ENCODE measurements around the gene TMUB2.

The TMUB2 gene

DNA sequence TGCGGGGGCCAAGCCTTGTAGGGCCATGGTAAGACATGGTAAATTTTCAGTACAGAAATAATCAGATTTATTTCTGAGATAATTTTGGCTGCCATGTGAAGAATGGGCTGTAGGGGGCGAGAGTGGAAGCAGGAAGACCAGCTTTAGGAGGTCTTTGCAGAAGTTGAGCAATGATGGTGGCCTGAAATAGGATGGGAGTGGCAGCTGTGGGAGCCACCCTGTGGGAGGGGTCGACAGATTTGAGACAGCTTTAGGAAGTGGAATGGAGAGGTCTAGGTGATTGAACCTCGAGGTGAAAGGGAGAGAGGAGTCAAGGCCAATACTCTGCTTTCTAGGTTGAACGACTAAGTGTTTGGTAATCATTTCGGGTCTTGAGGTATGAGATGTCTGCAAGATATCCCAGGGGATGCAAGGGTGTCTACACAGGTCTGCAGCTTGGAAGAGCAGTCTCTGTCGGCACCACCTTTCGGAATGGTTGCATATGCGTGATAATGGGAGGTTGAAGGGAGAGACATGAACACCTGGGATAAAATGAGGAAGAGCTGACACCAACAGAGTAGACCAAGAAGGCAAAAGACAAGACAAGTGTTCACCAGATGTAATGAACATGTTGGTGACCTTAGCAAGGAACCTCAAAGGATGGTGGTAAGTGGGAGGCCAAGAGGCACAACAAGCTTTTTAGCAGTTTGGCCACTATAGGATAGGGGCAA lies 17.1 kb downstream of the TMUB2 start:
- DNase-seq, result no peak

DNA sequence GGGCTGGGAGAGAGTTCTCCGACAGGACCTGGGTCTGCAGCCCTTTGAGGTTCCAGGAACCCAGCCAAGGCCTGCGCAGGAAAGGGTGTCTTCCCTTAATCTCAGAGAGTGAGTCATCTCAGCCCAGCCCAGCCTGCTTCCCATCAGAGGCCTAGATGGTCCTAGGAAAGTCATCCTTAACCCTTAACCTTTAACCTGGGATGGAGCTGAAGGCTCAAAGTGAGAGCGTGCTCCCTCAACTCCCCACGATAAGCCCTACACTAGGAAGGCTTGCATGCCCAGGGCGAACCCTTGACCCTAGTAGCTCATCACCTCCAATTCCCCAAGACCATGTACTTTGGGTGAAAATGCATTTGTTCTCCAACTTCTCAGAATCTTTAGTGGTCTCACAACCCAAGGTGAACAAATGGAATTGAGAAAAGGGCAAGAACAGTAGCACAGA lies 17.7 kb downstream of the TMUB2 start:
- DNase-seq, result no peak

DNA sequence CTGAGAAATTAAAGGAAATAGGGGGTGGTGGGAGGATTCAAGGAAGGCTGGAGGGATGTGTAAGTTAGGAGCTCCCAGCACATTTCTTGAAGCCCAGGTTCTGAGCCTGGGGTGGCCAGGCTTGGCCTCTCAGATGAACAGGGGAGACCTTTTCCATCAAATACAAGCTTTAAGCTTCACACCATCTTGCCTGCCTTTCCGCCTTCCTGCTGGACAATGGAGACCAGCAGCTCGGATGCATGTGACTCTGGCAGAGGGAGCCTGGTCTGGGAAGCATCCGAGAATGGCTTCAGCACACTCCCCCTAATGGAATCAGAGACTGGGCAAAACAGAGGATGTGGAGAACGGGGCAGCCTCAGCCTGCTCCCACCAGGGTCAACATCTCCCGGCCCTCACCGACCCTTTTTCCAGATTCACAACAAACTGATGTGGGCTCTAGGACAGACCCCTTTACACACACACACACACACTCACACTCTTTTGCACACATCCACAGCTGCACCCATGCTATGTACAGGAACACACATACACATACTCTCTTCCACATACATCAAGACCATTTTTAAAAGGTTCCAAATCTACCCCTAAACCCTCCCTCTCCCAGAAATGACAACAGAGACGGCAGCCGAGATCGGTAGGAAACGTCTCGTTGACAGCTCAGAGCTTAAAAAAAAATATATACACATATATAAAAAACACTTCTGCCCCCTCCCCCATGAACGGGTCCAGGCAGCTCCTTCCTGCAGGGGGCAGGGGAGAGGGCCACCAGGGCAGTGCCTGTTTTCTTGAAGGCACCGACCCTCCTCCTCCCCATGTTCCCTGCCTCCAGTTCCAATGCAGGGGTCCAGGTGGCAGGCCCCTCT lies 19.4 kb downstream of the TMUB2 start:
- no peak for DNase-seq

DNA sequence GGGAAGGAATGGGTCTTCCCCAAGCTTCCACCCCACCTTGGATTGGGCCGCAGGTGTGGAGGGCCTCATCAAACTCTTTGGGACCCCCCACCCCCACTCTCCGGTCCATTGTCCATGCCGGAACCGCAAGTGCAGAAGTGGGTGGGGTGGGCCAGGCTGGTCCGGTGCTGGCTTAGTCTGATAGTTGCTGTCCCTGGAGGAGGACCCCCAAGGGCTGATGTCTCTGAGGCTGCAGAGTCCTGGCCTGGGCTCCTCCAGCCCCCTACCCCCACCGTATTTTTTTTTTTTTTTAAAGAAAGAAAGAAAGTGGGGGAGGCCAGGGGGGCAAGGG lies 20.0 kb downstream of the TMUB2 start:
- DNase-seq, result no peak

DNA sequence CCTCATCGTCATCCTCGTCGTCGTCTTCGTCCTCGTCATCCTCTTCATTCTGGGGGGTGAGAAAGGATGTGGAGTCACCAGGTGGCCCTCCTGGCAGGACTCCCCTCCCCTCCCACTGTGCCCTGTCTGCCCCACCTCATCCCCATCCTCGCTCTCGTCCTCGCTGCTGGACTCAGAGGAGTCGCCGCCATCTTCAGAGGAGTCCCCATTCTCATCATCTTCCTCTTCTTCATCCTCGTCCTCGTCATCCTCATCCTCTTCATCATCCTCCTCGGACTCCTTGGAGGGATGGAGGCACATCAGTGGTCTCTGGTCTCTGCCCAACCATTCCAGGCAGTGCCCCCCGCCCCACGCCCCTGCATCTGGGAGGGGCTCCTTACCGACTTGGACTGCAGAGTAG lies 20.5 kb downstream of the TMUB2 start:
- no peak for DNase-seq

DNA sequence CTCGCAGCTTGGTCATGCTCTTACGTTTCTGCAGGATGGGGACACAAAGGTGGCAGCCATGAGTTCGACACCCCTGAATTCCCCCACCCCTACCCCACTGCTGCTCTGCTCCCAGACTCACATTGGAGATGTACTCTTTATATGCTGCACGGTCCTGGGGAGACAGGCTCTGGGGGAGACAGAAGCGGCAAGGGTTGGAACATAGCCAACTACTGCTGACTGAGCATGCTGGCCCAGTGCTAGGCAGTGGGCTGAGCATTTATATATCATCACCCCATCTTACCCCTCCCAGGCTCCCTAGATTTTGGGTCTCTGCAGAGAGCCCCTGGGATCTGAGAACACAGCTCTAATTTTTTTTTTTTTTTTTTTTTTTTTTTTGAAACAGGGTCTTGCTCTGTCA lies 21.0 kb downstream of the TMUB2 start:
- DNase-seq, result no peak

DNA sequence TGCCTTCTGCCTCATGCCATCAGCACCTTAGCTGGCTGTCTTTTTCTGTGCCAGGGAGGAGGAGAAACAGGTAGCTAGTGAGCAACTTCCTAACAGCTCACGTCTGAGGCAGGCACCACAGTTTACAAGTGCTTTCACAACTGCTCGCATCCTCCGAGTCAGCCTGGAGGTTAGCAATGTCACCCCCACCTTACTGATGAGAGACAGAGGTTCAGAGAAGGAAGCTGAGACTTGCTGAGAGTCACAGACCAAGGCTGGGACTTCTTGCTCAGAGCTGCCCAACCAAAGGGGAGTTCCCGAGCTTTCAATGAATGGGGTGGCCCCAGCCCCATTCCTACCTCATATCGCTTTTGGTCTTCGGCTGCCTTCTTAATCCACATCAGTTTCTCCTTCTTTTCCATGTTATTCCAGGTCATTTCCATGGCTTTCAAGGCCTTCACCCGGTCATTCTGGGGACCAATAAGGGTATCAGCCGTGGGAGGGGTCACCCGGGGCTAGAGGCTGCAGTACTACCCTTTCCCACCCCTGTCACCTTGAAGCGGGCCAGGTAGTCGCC lies 23.1 kb downstream of the TMUB2 start:
- no peak for DNase-seq

DNA sequence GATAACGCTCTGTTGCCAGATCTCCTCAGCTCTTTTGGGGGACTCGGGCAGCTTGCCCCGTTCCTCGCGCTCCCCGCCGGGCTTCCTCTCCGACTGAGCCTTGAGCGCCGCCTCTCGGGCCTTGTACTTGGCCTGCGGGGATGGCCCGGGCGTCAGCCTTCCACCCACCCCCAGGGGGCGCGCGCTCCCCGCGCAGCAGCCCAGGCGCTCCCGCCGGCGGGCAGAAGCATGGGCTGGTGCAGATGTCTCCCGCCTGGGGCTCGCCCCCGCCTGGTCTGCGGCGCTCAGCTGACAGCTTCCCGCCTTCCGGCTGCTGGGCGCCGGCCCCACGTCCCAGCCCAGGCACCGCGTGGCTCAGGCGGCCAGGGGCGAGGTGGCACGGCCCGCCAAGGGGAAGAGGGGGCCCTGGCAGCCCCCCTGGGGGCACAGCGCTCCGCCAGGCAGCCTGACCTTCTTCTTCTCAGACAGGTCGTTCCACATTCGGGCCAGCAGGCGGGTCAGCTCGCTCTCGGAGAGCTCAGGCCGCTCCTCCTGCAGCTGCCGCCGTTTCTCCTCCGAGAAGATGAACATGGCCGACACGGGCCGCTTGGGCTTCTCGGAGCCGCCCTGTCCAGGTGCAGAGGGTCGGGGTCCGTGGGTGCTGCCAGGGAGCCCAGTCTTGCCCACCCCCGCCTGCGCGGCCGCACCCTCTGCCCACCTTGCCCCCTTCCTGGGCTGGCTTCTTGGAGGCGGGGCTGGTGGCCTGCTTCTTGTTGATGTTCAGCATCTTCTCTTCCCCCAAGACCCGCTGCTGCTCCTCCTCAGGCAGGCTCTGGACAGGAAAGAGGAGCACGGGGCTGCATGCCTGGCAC lies 23.8 kb downstream of the TMUB2 start:
- peak; percentile 29 for DNase-seq

DNA sequence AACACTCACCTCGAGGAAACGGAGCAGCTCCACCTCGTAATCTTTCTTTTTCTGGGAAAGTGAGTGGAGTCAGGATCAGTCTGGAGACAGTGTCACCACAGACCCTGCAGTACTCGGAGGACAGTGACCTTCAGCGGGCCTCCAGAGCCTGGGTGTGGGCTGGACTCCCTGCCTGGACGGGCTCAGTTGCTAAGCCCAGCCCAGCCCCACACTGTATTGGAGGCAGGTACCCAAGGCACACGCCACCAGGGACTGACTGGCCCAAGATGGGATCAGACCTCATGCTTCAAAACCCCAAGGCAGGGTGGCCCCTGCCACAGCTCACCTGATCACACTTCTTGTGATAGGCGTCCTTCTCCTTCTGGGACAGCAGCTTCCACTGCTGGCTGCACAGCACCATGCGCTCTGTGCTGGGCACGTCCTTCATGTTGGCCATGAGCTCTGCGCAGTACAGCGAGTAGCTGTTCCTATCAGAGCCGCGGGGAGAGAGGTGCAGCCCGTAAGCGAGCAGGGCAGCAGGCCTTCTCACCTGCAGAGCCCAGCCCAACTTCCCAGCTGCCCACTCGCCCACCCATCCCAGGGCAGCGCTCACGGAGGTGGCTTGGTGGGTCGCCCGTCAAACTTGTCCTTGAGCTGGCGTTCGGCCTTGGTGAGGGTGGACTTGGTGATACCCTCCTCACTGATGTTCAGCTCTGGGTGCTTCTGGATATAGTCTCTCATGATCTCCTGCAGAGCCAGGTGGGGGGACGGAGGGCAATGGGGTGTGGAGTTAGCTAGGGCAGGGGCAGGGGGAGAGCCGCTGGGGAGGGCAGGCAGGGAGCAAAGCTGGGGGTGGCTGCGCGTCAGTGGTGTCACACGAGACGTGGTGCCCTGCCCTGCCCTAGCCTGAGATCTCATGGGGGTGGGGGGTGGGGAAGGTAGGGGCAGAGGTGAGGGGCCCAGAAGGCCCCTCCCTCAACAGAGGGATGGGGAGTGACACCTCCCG lies 24.8 kb downstream of the TMUB2 start:
- DNase-seq, result no peak

DNA sequence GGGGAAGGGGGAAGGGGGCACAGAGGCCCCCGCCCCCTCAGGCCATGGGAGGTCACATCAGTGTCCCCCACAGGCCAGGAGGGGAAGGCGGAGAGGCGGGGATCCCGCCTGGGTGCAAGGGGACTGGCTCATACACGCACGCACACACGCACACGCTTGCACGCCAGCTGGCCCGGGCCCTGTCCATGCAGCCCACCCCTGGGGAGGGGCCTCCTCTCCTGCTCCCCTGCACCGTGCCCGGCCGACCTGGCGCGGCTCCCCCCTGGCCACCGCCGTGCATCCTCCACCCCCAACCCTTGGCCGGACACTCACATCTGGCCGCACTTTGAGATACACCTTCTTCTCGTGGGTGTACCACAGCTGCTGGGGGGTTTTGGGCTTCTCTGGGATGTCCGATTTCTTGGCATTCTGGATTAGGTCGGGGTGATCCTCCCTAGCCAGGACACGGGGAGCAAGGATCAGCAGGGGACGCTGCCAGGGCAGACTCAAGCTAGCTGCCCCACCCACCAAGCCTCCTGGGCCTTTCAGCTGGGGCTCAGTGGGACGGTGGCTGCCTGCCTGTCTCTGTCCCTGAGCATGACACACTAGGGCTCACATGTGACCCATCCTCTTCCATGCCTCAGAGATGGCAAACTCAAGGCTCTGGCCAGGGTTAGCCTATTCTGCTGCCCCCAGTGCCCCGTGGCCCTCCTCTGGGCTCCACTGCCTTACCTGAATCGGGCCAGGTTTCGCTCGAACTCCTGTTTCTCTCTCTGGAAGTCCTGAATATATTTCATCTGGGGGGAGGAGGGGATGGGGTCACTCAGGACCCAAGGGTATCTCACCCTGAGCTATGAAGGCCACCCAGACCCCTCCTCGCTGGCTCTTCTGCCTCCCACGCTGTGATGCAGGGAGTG lies 26.0 kb downstream of the TMUB2 start:
- no peak for DNase-seq

DNA sequence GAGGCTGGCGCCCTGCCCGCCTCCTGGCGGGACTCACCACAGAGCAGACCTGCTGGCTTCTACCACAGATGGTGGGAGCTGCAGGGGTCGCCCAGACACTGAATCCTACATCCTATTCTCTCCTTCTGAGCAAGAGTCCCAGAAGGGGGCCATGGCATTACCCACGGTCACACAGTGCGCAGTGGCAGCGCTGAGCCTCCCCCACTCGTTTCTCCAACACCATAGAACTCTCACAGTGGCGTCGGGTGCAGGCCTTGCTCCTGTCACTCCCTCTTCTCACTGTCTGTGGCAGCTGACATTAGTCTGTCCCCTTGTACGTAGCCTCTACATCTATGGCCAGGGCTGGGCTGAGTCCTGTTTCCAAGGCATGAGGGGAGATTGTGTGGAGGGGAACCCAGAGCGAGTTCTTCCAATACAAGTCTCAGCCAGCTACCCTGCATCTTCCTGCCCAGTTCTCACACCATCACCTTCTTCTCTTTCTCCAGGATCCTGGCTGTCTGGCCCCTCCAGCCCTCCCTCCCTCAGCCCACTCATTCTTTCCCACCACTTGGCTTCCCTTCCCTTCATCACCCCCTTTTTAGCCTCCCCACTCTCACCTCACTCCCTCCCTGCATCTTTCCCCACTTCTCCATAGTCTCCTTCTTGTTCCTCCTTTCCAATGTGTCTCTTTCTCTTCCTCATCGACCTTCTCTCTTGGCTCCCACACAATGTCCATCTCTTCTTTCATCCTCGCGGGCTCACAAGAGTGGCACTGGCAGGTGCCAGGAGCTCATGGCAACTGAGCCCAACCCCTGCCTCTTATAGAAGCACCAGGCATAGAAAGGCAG lies 26.8 kb downstream of the TMUB2 start:
- no peak for DNase-seq

DNA sequence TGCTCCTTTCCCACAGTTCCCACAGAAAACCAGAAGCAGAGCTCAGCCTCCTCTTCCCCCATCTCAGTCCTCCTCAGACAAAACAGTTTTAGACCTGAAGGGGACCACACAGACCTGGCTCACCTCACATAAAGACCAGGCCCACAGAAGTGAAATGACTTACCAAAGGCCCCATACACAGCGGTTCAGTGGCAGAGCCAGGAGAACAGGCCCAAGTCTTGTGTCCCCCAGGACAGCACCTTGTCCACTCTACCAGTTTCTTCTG lies 27.4 kb downstream of the TMUB2 start:
- DNase-seq, result no peak

DNA sequence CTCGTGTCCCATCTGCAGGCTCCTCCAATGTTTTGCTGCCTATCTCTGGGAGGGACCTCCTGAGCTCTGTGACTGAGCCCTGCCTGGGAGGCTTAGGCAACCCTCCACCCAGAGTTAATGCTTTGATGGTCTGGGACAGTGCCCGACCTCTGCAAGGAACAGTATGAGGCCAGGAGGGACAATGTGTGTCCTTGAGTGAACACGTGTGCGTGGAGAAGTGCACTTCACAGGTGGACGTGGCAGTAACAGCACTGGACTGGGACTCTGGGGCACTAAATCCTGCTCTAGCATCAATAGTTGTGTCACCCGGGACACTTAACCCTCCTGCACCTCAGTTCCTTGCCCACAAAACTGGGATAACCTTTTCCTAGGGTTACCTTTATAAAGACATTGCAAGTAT lies 28.1 kb downstream of the TMUB2 start:
- no peak for DNase-seq

DNA sequence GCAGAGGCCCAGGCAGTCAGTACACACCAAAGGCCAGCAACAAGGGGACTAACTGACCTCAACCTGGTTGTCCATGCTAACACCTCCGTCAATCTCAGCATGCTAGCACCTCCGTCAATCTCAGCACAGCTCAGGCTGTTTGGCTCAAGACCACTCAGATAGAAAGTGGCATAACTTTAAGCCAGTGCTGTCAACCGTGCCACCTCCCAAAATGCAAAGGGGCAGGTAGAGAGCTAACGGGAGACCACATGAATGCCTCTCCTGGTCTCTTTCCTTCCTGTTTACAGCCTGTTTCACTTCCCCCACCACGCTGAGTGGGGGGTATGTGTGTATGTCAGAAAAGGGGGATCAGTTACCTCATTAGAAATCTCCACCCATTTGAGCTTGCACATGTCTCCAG lies 29.4 kb downstream of the TMUB2 start:
- DNase-seq, result no peak

DNA sequence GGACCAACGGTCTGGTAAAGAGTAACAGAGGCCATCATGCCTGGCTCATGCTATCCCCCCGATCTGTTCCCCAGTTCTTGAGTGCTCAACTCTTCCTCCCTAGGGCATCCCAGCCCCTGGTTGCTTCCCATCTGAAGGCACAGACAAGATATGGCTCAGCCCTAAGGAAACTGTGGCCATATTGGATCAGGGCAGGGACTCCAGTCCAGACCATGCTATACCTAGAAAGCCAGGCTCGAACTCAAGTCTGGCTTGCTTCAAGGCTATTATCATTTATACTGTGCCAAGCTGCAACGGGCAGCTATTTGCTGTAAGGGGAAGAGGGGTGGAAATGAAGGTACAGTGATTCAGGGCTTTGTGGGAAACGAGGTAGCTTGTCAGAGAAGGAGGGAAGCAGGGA lies 29.9 kb downstream of the TMUB2 start:
- no peak for DNase-seq

DNA sequence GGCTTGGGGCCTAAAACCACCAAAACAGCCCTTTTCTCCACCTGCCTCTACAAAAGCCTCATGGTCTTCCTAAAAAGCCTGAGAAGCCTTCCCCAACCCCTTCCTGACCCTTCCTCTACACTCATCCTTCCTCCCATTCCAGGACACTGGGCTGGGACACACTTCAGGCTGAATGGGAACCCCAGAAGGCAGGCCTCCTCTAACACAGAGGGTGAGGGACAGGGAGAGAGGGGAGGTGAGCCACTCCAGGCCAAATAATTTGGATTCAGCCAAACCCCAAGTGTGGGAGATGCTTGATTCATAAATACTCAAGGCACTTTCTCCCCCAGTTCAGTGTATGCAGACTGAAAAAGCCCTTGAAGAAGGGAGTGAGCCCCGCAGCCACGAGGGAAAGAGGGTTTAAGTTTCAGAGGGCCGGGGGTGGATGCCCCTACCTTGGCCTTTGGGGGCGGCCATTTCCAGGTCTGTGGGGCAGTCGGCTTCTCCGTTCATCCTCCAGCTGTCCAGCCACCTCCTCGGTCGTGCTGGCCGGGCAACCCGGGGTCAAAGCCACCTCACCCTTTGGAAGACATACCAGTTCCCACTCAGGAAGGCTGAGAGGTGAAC lies 31.1 kb downstream of the TMUB2 start:
- DNase-seq, result no peak

DNA sequence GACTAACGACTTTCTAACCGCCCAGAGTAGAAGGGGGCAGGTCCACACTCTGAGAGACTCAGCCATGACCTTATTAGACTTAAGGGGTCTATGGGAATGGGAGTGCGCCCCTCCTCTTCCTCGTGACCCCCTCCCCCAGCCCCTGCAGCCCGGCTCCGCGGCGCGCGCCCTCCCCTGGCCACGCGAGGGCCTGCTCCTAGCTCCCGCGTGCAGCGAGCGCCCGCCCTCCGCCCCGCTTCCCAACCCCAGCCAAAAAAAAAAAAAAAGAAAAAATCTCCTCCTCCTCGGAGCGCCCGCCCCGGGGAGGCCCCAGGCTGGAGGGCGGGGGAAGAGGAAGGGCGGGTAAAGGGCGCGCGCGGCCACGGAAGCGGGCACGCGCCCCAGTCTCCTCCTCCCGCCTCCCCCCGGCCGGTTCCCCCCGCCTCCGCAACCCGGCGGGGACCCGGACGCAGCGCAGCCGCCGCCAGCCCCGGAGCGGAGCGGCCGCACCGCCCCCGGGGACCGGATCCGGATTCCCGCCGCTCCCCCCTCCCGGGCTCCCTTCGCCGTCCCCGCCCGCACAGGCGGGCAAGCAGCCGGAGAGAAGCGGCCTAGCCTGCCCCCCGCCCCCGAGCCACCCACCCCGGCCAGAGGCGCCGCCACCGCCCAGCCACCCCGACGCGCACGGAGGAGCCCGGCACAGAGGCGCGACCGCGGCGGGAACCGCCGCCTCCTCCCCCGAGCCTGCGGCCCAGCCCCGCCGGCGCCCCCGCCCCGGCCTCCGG lies 31.8 kb downstream of the TMUB2 start:
- DNase-seq, result peak; percentile 46

DNA sequence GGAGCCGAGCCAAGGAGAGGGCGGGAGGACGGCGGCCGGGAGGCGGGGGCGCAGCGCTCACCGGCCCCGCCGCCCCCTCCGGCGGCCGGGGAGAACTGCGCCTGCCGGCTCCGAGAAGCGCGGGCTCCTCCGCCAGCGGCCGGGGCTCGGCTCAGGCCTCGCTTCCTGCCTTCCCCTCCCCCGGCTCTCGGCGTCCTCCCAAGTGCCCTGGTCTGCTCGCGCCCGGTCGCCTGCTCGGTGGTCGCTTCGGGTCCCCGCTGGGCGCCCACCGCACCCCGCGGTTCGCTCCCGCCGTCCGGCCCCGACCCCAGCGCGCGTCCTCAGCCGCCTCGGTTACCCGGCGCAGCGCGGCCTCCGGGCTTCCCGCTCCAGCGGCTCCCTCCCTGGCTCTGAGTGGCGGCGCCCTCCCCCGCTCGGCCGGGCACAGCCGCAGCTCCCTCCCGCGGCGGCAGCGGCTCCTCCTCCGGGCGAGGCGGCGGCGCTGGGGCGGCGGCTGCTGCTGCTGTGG lies 32.4 kb downstream of the TMUB2 start:
- no peak for DNase-seq

Measured in NCI-H524 treated with DMSO at 0.1 percent for 48 hours (cell line).